Measurements from ENCODE around the gene BRD1. TPM values are rescaled to one million over a fixed set of nuclear protein-coding genes. Genes with fewer than 3 reads are reported as not detected.
"Not testable (repeated sequence)": the region's sequence is repeated elsewhere in the genome, so short reads cannot be mapped to it uniquely, and the experiment has no call there.

BRD1 gene
- polyA plus RNA-seq, 1 donor, result 25.1 TPM

GRCh38 chr22:49827271-49827852 is 311 bp downstream of the BRD1 start:
- DNase-seq (ENCODE audit: low read depth), result no peak

DNA sequence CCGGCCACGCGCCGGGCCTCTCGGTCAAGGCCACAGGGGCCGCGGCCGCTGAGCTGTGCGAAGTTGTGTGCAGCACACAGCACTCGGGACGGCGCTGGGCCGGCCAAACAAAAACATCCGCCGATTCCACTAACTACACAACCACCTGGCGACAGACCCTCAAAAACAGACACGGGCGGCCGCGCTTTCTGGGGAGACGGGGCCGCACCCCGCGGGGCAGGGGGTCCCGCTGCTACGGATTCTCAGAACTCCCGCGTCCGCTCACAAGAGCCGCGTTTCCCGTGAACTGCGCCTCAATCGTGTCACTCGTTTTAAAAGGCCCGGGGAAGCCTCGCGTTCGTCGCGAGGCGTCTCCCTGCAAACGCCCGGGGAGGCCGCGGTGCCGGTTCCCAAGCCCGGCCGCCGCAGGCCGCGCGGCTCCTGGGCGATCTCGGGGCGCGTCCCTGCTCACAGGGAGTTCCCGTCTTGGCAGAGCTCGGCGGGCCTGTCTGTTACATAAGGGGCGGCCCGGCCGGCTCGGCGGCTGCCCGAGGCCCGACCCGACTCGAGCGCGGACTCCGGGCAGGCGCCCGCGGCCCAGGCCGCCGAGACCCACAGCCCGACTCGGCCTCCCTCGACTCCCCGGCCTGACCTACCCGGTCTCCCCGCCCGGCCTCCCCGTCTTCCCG is 936 bp downstream of the BRD1 start:
- DNase-seq (ENCODE audit: low read depth), result no peak

- DNase-seq (ENCODE audit: low read depth), result no peak
Measured at GRCh38 chr22:49825944-49826602, 1.6 kb downstream of the BRD1 start.

GRCh38 chr22:49825436-49825835 is 2.2 kb downstream of the BRD1 start:
- DNase-seq (ENCODE audit: low read depth), result no peak

DNA sequence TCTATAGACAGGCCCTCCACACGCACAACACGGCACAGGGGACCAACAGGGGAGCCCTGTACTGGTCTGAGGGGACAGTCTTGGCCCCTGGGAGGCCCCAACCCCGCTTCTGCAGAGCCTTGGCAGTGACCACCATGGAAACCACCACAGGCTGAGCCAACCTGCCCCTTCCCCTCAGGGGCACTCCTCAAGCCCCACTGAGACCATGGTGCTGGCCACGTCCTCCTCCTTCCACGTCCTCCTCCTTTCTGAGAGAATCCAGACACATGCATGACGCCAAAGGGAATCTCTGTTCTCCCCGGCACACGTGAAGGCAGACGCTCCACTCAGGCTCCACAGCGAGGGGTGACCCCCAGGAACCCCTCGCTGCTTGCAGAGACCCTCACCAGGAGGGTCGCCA is 2.7 kb downstream of the BRD1 start:
- DNase-seq (ENCODE audit: low read depth), result no peak

GRCh38 chr22:49824185-49824925 is 3.3 kb downstream of the BRD1 start:
- DNase-seq (ENCODE audit: low read depth), result no peak

- DNase-seq (ENCODE audit: low read depth), result no peak
Measured at GRCh38 chr22:49823289-49824045, 4.2 kb downstream of the BRD1 start.

DNA sequence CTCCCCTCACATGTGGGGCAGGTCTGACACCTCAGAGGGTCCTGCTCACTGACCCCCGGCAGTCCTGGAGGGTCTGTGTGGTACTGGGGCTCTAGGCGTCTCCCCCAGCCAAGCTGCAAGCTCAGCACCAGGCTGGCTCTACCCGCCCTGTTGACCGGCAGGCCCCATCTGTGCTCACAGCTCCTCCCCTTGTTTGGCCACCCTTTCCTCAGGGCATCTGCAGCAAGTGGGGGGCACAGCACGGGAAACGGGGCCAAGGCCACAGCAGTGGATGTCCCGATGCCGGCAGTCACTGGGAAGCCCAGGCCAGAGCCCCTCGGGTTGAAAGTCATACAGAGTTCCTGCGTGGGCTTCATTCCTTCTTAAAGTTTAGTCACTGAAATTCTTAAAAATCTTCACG is 5.9 kb downstream of the BRD1 start:
- DNase-seq (ENCODE audit: low read depth), result not testable (repeated sequence)

DNA sequence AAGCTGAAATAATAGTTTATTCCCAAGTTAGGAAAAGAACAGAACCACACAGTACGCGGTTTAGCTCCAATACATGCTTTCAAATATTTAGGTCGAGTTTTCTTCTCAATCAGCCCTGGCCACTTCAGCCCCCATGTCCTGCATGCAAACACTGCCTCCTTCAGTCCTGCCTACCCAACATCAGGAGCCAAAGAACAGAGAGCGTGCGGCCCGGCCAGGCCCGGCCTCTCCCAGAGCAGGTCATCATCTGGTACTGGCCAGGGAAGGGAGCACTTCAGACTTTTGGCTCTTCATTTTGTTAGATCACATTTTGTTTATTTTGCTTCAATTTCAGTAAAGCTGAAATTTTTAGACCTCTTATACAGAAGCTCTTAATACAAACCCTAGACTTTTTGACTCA is 6.7 kb downstream of the BRD1 start:
- no peak for DNase-seq (ENCODE audit: low read depth)

GRCh38 chr22:49817359-49817758 is 10.3 kb downstream of the BRD1 start:
- no peak for DNase-seq (ENCODE audit: low read depth)

- no peak for DNase-seq (ENCODE audit: low read depth)
Measured at GRCh38 chr22:49815641-49816091, 12.0 kb downstream of the BRD1 start.

DNA sequence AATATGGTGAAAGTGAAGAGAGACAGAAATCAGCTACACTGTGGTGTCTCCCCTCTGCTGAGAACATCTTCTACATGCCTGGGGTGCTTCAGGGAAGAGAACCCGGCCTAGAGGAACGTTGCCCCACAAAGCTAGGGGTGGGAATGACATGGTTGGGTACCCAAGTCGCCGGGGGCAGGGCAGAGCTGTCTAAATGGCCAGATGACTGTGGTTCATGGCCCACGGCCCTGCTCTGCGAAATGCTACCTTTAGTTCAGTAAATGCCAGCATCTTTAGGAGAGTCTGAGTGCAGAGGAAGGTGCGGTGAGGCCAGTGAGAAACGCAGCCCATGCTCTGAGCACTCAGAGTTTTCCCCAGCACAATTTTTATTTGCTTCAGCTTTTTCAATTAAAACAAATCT is 12.8 kb downstream of the BRD1 start:
- DNase-seq (ENCODE audit: low read depth), result no peak

- DNase-seq (ENCODE audit: low read depth), result no peak
Measured at GRCh38 chr22:49814164-49814686, 13.4 kb downstream of the BRD1 start.

- no peak for DNase-seq (ENCODE audit: low read depth)
Measured at GRCh38 chr22:49812838-49813237, 14.8 kb downstream of the BRD1 start.

- DNase-seq (ENCODE audit: low read depth), result no peak
Measured at GRCh38 chr22:49811020-49811791, 16.5 kb downstream of the BRD1 start.

- DNase-seq (ENCODE audit: low read depth), result no peak
Measured at GRCh38 chr22:49810363-49811019, 17.2 kb downstream of the BRD1 start.

DNA sequence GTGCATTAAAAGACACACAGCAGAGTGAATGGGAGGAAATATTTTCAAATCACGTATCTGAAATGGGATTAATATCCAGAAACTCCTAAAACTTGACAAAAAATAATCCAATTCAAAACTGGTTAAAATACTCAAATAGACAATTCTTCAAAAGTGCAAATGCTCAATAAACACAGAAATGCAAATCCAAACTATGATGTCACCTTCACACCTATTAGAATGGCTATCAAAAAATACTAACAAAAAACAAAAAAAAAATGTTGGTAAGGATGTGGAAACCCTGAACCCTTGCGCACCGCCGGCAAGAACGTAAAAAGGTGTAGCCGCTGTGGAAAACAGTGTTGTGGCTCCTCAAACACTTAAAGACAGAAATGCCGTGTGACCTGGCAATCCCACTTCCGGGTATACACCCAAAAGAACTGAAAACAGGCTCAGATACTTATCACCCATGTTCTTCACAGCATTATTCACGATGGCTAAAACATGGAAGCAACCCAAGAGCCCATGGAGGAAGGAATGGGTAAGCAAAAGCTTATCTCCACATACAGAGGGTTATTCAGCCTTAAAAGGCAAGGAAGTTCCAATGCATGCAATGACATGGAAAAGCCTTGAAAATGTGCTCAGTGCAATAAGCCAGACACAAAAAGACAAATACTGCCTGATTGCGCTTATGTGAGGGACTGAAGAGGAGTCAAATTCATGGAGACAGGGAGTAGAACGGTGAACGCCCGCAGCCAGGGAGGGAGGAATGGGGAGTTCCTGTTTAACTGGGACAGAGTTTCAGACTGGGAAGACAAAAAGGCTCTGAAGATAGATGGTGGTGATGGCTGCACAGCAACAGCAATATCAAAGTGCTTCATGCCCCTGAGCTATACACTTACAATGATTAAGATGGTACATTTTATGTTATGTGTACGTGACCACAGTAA is 19.6 kb downstream of the BRD1 start:
- no peak for DNase-seq (ENCODE audit: low read depth)

GRCh38 chr22:49807129-49807528 is 20.5 kb downstream of the BRD1 start:
- no peak for DNase-seq (ENCODE audit: low read depth)
